GM12878 (cell line): ENCODE data around the gene KIF25.

Experiments used
- CREB1 ChIP-seq: IDR thresholded peaks from 2 replicates; pipeline ENCODE4 v1.6.1; 2012; ENCODE audit warnings: low read depth, mild to moderate bottlenecking, inconsistent platforms
- DPF2 ChIP-seq: fragments of 450-650 bp; IDR thresholded peaks from 2 replicates; pipeline ENCODE4 v1.6.1; 2017; ENCODE audit warnings: mild to moderate bottlenecking
- NR2C2 ChIP-seq: IDR thresholded peaks from 2 replicates; pipeline ENCODE4 v1.6.1; 2011; ENCODE audit warnings: borderline replicate concordance, low read depth; ENCODE audit not compliant: control insufficient read depth, insufficient read length

DNA sequence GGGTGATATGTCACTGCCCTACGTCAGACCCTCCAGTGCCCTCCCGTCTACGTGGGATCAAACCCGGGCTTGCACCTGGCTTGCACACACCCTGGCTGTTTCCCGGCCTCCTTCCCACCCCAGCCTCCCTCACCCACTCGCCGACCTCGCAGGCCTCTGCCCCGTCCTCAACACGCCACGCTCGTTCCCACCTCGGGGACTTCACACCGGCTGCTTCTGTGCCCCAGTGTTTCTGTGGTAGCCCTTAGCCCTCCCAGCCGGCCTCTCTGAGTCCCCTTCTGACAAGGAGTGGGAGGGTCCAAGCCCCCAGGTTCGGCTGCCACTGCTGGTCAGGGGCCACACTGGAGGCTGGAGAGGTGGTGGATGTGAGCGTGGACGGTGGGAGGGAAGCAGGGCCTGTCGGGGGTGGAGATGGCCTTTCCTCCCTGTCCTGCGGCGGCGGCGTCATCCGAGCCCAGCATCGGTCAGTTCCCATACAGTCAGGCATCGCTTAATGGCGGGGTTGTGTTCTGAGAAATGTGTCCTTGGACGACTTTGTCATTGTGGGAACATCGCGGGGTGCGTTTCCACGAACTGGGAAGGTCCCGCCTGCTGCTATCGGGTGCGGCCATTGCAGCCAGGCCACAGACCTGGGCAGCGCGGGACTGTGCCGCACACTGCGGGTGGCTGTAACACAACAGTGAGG is 11.4 kb upstream of the KIF25 start:
- TF ChIP-seq CREB1, result no peak
- TF ChIP-seq NR2C2, result no peak
- no peak for TF ChIP-seq DPF2
